Measurements from ENCODE around the gene CHSY3.

CHSY3 gene

GRCh38 chr5:129904102-129904666 lies at the start of gene CHSY3:
Gene CHSY3, plus strand, starts transcription at chr5:129904465.
- DNase-seq (ENCODE audit: low spot score): peak; percentile 22

DNA sequence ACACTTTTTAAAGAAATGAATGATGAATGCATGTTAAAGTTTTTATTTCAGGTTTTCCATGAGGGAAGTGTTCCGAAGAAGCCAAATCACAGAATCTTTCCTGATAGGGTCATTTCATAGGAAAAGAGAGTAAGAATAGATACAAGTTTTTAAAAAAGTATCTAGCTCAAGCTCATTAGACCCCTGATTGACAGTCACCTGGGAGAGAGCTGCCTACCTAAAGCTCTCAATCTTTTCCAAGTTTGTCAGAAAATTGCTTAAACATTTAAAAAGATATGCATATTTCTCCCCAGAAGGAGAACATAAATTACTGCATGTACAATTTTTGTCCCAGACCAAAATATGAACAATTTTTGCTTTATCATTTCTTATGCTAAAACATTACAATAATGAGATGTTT lies 47.9 kb upstream of the CHSY3 start:
- DNase-seq (ENCODE audit: low spot score): no peak

- no peak for DNase-seq (ENCODE audit: low spot score)
Measured at GRCh38 chr5:129857116-129857515, 47.1 kb upstream of the CHSY3 start.

DNA sequence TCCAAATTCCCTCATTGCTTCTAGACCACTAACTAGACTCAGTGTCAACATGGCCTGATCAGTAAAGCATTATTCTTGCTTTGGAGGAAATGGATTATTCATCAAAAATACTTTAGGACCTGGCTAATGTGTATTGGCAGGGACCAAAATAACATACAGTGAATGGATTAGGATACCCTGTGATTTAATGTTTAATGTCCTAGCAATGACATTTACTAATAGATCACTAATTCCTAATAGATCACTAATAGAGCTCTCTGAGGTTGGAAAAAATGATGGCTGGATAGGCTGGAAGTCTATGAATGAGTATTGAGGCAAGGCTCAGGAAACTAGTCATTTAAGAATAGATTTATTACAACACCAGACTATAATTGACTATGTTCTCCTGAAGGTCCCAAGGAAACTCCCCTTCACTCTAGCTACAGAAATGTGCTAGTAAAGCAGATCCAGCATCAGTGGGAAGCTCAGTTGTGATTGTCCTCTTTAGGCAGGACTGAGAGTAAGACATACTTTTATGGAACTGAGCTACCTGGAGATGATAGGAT lies 46.1 kb upstream of the CHSY3 start:
- no peak for DNase-seq (ENCODE audit: low spot score)

GRCh38 chr5:129884322-129884721 lies 19.9 kb upstream of the CHSY3 start:
- DNase-seq (ENCODE audit: low spot score): no peak

DNA sequence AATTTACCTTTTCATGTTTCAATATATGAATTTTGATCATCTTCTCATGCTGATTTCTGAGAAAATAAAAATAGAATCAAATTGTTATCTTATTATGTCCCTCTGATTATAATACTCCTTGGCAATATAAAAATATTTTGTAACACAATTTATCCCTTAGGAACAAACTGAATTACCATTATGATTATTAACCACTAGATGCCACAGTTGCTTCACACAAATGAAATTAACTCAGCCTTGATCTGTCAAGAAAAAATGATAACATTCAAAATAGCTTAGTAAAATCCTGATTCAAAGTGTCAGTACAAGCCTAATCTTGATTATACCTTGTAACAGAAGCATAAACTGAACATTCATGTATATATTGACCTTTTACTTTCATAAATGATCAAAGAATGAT lies 4.8 kb upstream of the CHSY3 start:
- no peak for DNase-seq (ENCODE audit: low spot score)

- DNase-seq (ENCODE audit: low spot score): no peak
Measured at GRCh38 chr5:129902816-129903215, 1.4 kb upstream of the CHSY3 start.

GRCh38 chr5:129903466-129904101 lies 681 bp upstream of the CHSY3 start:
- DNase-seq (ENCODE audit: low spot score): no peak

GRCh38 chr5:129904667-129905472 lies 605 bp downstream of the CHSY3 start:
- DNase-seq (ENCODE audit: low spot score): no peak

DNA sequence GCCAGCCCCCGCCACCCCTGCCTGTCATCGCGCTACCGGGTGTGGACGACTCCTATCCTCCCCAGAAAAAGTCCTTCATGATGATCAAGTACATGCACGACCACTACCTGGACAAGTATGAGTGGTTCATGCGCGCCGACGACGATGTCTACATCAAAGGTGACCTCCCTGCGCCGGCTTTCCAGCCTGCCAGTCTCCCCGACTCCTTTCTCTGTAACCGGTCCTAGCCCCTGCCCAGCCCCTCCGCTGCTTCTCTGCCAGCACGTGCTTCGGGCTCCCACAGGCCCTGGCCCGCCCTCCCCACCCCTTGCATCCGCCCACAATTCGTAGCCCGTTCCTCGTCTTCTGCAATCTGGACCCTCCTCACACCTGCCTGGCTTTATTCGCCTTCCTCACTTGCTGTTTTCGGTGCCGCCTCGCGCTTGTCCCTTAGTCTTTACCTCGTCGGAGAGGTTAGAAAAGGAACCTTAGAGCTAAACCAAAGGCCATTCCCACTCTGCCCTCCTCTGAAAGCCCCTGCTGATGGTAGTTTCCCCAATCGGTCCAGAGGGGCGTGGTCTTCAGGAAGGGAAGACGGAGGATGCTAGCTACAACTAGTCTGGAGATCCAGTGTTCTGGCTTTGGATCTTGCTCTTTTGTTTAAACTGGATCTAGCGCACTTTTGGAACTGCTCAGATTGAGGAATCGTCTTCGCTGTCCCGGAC lies 1.4 kb downstream of the CHSY3 start:
- DNase-seq (ENCODE audit: low spot score): no peak

- no peak for DNase-seq (ENCODE audit: low spot score)
Measured at GRCh38 chr5:129906177-129906887, 2.1 kb downstream of the CHSY3 start.

DNA sequence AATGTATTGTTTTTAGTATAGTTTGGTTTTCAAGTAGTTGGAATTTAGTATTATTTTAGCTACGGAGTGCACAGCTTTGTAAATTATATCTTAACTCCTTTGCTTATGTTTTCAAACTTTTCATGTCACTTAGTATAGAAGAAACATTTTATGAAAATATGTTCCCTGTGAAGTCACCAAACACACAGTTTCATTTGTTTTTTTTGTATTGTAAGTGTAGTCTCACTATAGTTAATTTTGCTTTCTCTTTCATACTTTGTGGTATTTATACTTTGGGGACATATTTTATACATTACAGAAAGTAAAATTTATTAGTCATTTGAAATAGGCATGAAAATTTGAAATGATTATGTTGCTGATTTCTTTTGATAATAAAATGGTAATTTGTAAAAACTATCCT lies 5.0 kb downstream of the CHSY3 start:
- DNase-seq (ENCODE audit: low spot score): no peak

DNA sequence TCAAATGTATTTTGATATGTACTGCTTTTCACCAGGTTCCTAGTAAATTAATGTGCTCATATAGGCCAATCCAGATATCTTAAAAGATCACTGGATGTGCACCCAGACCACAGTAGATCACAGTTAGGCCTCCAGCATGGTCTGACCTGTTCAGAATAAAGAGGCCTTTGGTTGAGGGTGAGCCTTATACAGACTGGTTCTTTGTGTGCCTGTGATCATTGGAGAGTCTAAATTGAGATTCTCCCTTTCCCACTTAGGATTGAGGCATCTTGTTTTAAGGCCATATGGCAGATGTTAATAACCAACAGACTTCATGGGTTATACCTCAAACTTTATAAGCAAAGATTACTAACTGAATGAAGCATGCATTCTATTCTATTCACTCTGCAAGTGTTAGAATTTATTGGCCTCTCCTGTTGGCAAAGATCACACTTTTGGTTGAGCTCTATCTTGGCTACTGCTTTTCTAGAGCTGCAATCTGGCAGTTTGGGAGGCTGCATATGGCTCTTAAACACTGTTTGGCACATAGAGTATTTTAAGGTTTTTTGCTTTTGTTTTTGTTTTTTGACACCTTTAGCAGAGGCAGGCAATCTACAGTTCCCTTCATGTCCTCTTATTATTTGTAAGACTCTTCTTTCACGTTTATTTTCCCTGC lies 8.5 kb downstream of the CHSY3 start:
- DNase-seq (ENCODE audit: low spot score): no peak

- no peak for DNase-seq (ENCODE audit: low spot score)
Measured at GRCh38 chr5:129915415-129915814, 11.2 kb downstream of the CHSY3 start.

DNA sequence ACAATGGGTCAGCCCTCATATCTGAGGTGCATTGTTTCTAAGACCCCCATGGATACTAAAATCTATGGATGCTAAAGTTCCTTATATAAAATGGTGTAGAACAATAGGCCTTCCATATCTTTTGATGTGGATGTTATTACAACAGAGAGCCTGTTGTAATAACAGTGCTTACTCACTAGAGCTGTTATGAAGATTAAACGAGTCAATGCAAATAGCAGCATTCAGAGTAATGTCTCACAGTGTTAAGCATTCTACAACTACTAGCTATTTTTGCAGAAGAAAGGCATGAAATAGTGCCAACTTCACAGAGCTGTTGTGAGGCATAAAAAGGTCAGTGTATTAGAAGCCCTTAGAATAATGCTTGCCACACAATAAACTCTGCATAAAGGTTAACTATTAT lies 13.0 kb downstream of the CHSY3 start:
- DNase-seq (ENCODE audit: low spot score): no peak

- no peak for DNase-seq (ENCODE audit: low spot score)
Measured at GRCh38 chr5:129921204-129921603, 16.9 kb downstream of the CHSY3 start.

DNA sequence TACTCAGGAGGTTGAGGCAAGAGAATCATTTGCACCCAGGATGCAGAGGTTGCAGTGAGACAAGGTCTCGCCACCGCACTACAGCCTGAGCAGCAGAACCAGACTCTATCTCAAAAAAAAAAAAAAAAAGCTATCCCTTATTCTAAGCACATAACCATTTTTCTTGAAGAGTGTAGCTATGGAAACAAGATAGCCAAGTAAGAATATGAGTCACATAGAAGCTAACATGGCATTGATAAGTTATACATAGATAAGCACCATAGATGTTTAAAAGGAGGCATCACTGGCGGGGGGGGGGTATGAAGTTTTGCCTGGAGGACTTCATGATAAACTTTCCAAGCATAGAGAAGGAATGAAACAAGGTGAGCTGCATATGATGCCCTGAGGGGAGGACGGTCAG lies 26.0 kb downstream of the CHSY3 start:
- DNase-seq (ENCODE audit: low spot score): no peak

GRCh38 chr5:129935626-129936025 lies 31.4 kb downstream of the CHSY3 start:
- no peak for DNase-seq (ENCODE audit: low spot score)

DNA sequence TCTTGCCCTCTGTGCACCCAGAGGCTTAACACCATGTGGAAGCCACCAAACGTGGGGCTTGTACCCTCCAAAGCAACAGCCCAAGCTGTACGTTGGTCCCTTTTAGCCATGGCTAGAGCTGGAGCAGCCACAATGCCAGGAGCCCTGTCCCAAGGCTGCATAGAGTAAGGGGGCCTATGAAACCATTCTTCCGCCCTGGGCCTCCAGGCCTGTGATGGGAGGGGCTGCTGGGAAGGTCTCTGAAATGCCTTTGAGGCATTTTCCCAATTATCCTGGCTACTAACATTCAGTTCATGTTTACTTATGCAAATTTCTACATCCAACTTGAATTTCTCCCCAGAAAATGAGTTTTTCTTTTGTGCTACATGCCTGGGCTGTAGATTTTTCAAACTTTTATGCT lies 33.8 kb downstream of the CHSY3 start:
- DNase-seq (ENCODE audit: low spot score): no peak

DNA sequence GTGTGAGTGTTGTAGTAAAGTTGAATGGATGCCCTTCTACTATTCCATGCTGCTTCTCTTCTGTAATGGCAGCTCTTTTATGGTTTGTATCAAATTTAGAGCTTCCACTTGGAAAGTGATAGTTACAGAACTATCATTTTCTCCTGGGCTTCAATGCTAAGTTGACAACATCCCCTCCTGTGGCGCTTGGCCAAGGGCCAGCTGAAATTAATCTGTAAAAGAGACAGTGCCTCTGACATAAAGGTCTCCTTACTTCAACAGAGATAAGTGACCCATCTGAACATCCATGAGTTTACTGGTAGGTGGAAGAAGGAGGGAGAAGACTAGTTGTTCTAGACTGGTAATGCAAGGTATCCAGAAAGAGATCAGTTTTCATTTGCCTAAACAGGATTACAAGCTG lies 39.7 kb downstream of the CHSY3 start:
- DNase-seq (ENCODE audit: low spot score): no peak

DNA sequence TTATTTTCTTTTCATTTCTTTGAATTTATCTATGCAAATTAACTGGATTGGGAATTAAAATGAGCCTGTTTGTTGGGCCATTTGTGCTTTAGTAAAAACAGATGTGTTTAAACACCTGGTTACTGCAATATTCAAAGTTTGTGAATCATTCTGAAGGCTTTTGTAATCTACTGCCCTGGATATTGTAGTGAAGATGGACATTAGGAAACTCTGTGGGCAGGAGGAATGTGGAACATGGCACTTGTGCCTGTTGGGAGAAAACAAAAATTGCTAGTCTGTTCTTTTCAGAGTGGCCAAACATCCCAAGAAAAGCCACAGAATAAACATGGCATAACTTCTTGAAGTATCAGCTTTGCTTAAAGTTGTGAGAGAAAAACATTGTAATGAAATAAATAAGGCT lies 40.8 kb downstream of the CHSY3 start:
- DNase-seq (ENCODE audit: low spot score): no peak

All from hematopoietic multipotent progenitor cell treated with erythropoietin and hydrocortisone succinate and interleukin-3 and kit ligand, for 15 days (in vitro differentiated cells).